BLaER1 treated with 17β-estradiol and CSF1 and Interleukin-3, amounts not matched to agents 10 nM and 100 nM (cell line): ENCODE results near the gene TLCD3A.

Experiments
- H3K27ac ChIP-seq, 11 experiments: shearing (Covaris generic); formaldehyde crosslinking; 2 replicates each; pipeline ENCODE4 v1.8.1; 2022
- H3K27me3 ChIP-seq, 11 experiments: shearing (Covaris generic); formaldehyde crosslinking; 2 replicates each; pipeline ENCODE4 v1.8.1; 2022
- H3K36me3 ChIP-seq, 11 experiments: shearing (Covaris generic); formaldehyde crosslinking; 2 replicates each; pipeline ENCODE4 v1.8.1; 2022
- H3K4me1 ChIP-seq, 10 experiments: shearing (Covaris generic); formaldehyde crosslinking; 2 replicates each; pipeline ENCODE4 v1.8.1; 2022
- H3K4me2 ChIP-seq, 11 experiments: shearing (Covaris generic); formaldehyde crosslinking; 2 replicates each; pipeline ENCODE4 v1.8.1; 2022
- H3K4me3 ChIP-seq, 10 experiments: shearing (Covaris generic); formaldehyde crosslinking; 2 replicates each; pipeline ENCODE4 v1.8.1; 2022
- H3K9ac ChIP-seq, 11 experiments: shearing (Covaris generic); formaldehyde crosslinking; 2 replicates each; pipeline ENCODE4 v1.8.1; 2022
- H3K9me3 ChIP-seq, 11 experiments: shearing (Covaris generic); formaldehyde crosslinking; replicated peaks in 1 of 11; 2 replicates each; pipeline ENCODE4 v1.8.1; 2022
- H4K20me1 ChIP-seq, 11 experiments: shearing (Covaris generic); formaldehyde crosslinking; 2 replicates each; pipeline ENCODE4 v1.8.1; 2022
- Cebpa-rat ChIP-seq, 11 experiments: shearing (Covaris generic); IDR thresholded peaks; 2 replicates each; pipeline ENCODE4 v1.8.1; 2022

The TLCD3A gene

DNA sequence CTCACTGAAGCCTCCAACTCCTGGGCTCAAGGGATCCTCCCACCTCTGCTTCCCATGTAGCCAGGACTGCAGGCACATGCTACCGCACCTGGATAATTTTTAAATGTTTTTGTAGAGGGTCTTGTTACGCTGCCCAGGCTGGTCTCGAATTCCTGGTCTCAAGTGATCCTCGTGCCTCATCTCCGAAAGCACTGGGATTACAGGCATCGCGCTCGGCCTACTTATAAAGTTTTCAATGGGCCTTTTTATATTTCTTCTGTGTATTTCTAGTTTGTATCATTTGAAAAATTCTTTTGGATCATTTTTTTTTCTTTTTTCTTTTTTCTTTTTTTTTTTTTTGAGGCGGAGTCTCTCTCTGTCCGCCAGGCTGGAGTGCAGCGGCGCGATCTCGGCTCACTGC is 7.3 kb upstream of the TLCD3A start:
- Histone ChIP-seq H3K27me3 (no peaks in the 10 kb centered on the region), H3K4me2 (no peak overlapping the region), H3K4me3 (no peak overlapping the region), H3K27ac (no peak overlapping the region), H3K36me3 (no peaks in the 10 kb centered on the region), H4K20me1 (no peaks in the 10 kb centered on the region; a peak in 1 of 22 replicates), H3K9ac (no peak overlapping the region), H3K9me3 (no peaks in the 10 kb centered on the region), H3K4me1 (peaks cover 0 to 6% (median 0%) of the 10 kb centered on the region in 10 experiments; a peak in 2 of 20 replicates)
- TF ChIP-seq Cebpa-rat (IDR thresholded peaks at IDR 0.05), result no peak

- Histone ChIP-seq H4K20me1 (no peaks in the 10 kb centered on the region; a peak in 1 of 22 replicates), H3K4me1 (peaks cover 0 to 10% (median 0%) of the 10 kb centered on the region in 10 experiments; a peak in 3 of 20 replicates), H3K27me3 (no peaks in the 10 kb centered on the region), H3K27ac (no peak overlapping the region), H3K4me2 (no peak overlapping the region), H3K9ac (no peak overlapping the region), H3K4me3 (no peak overlapping the region), H3K9me3 (no peaks in the 10 kb centered on the region), H3K36me3 (no peaks in the 10 kb centered on the region)
- no peak for TF ChIP-seq Cebpa-rat (IDR thresholded peaks at IDR 0.05)
These were observed 6.7 kb upstream of the TLCD3A start for GRCh38 chr17:725746-726145.

GRCh38 chr17:726271-726919 is 6.0 kb upstream of the TLCD3A start:
- H3K27me3 ChIP-seq, result no peaks in the 10 kb centered on the region
- H3K27ac ChIP-seq, result no peak overlapping the region
- H3K4me3 ChIP-seq, result no peak overlapping the region
- no peak overlapping the region for H3K9ac ChIP-seq
- no peaks in the 10 kb centered on the region for H3K36me3 ChIP-seq
- TF ChIP-seq Cebpa-rat (IDR thresholded peaks at IDR 0.05), result no peak
- no peak overlapping the region for H3K4me2 ChIP-seq
- no peaks in the 10 kb centered on the region; a peak in 1 of 22 replicates for H4K20me1 ChIP-seq
- H3K9me3 ChIP-seq, result no peaks in the 10 kb centered on the region
- H3K4me1 ChIP-seq, result peaks cover 0 to 15% (median 5%) of the 10 kb centered on the region in 10 experiments; a peak in 12 of 20 replicates

- Histone ChIP-seq H3K9me3 (no peaks in the 10 kb centered on the region), H3K4me2 (no peak overlapping the region), H3K9ac (no peak overlapping the region), H3K27me3 (no peaks in the 10 kb centered on the region), H3K27ac (no peak overlapping the region), H3K36me3 (peaks cover 0 to 4% (median 0%) of the 10 kb centered on the region in 11 experiments; a peak in 1 of 22 replicates), H4K20me1 (peaks cover 0 to 8% (median 2%) of the 10 kb centered on the region in 11 experiments; a peak in 8 of 22 replicates), H3K4me3 (no peak overlapping the region), H3K4me1 (peaks cover 9 to 27% (median 19%) of the 10 kb centered on the region in 10 experiments)
- TF ChIP-seq Cebpa-rat (IDR thresholded peaks at IDR 0.05), result no peak
These were observed 3.5 kb upstream of the TLCD3A start for GRCh38 chr17:728911-729310.

- H3K36me3 ChIP-seq, result peaks cover 7 to 31% (median 25%) of the 10 kb centered on the region in 11 experiments; a peak in 20 of 22 replicates
- peak overlapping the region; percentile 83 to 94 (median 90) for H3K4me3 ChIP-seq
- peaks cover 0 to 35% (median 14%) of the 10 kb centered on the region in 11 experiments; a peak in 11 of 22 replicates for H4K20me1 ChIP-seq
- H3K4me2 ChIP-seq, result peak overlapping the region; percentile 84 to 98 (median 94)
- H3K27me3 ChIP-seq, result no peaks in the 10 kb centered on the region
- peak overlapping the region; percentile 85 to 97 (median 92) for H3K9ac ChIP-seq
- H3K27ac ChIP-seq, result peak overlapping the region; percentile 64 to 93 (median 90)
- H3K4me1 ChIP-seq, result peaks cover 15 to 41% (median 27%) of the 10 kb centered on the region in 10 experiments
- no peak for TF ChIP-seq Cebpa-rat (IDR thresholded peaks at IDR 0.05)
- H3K9me3 ChIP-seq, result no peaks in the 10 kb centered on the region
These were observed 741 bp upstream of the TLCD3A start for GRCh38 chr17:731644-732066.

DNA sequence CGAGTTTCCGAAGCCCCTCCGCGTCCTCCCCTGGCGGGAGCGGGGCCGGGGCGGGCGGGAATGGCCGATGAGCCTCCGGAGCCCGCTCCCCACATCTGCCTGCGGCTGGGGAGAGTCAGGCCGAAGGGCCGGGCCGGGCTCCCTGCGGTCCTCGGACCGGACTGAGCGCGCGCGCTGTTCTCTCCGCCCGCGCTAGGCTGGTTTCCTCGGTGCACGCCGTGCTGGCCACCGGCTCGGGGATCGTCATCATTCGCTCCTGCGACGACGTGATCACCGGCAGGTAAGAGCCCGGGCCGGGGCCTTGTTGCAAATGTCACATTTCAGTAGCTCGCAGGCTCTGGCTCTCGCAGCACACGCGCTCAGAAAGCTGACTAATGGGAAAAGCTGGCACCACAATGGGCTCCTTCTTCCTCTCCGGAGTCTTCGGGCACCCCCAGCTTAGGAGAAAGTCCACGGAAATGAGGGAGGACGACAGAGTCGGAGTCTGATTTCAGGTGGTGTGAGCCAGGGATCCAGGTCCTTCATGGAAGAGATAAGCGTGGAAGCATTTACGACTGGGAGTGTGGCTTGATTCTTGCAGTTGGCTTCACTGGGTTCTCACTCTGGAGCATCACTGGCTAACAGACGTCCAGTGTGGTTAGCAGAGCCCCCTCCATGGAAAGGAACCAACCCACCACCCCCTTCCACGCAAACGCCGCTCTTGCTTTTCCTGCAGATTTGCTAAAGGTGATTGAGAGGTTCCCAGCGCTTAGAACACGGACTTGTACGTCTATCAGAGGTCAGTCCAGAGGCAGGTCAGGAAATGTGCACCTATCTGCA is 715 bp downstream of the TLCD3A start:
- Histone ChIP-seq H3K4me2 (peak overlapping the region; percentile 82 to 98 (median 94)), H3K4me1 (peaks cover 15 to 43% (median 27%) of the 10 kb centered on the region in 10 experiments), H3K9me3 (no peaks in the 10 kb centered on the region), H3K9ac (peak overlapping the region; percentile 85 to 97 (median 92)), H3K36me3 (peaks cover 11 to 46% (median 38%) of the 10 kb centered on the region in 11 experiments), H3K4me3 (peak overlapping the region; percentile 83 to 94 (median 90)), H3K27me3 (no peaks in the 10 kb centered on the region), H4K20me1 (peaks cover 0 to 47% (median 14%) of the 10 kb centered on the region in 11 experiments; a peak in 11 of 22 replicates), H3K27ac (peak overlapping the region; percentile 71 to 93 (median 90))
- no peak for TF ChIP-seq Cebpa-rat (IDR thresholded peaks at IDR 0.05)

GRCh38 chr17:733743-734142 is 1.3 kb downstream of the TLCD3A start:
- Histone ChIP-seq H3K9ac (peak overlapping the region in 10 of 11 experiments; percentile 85 to 97 (median 92); a peak in 18 of 22 replicates), H4K20me1 (peaks cover 0 to 47% (median 14%) of the 10 kb centered on the region in 11 experiments; a peak in 11 of 22 replicates), H3K27me3 (no peaks in the 10 kb centered on the region), H3K27ac (no peak overlapping the region; a peak in 1 of 22 replicates), H3K36me3 (peaks cover 17 to 52% (median 44%) of the 10 kb centered on the region in 11 experiments), H3K9me3 (no peaks in the 10 kb centered on the region), H3K4me3 (peak overlapping the region; percentile 83 to 94 (median 90); a peak in 19 of 20 replicates), H3K4me1 (peaks cover 17 to 49% (median 31%) of the 10 kb centered on the region in 10 experiments), H3K4me2 (peak overlapping the region; percentile 82 to 98 (median 94))
- no peak for TF ChIP-seq Cebpa-rat (IDR thresholded peaks at IDR 0.05)

- peaks cover 12 to 67% (median 33%) of the 10 kb centered on the region in 11 experiments; a peak in 16 of 22 replicates for H4K20me1 ChIP-seq
- H3K4me3 ChIP-seq, result no peak overlapping the region
- no peak overlapping the region for H3K27ac ChIP-seq
- TF ChIP-seq Cebpa-rat (IDR thresholded peaks at IDR 0.05), result no peak
- peaks cover 35 to 82% (median 73%) of the 10 kb centered on the region in 11 experiments for H3K36me3 ChIP-seq
- H3K4me1 ChIP-seq, result peaks cover 43 to 71% (median 57%) of the 10 kb centered on the region in 10 experiments
- H3K4me2 ChIP-seq, result no peak overlapping the region
- H3K9ac ChIP-seq, result no peak overlapping the region
- no peaks in the 10 kb centered on the region for H3K9me3 ChIP-seq
- H3K27me3 ChIP-seq, result no peaks in the 10 kb centered on the region
These were observed 5.2 kb downstream of the TLCD3A start for GRCh38 chr17:737561-738113.
